ENCODE data around the gene TSPYL1.

- TF ChIP-seq CTCF (IDR thresholded peaks at IDR 0.05): no peak
- no peak for TF ChIP-seq POLR2A (IDR thresholded peaks at IDR 0.05)
Observed at GRCh38 chr6:116298273-116298672, 18.5 kb upstream of the TSPYL1 start.

All from right lobe of liver (tissue), 4 donors.